NB4 (cell line): ENCODE results near the gene RAP2A.
A peak's percentile ranks its signal among the peaks of the same experiment; 100 is the strongest.

Experiments used
- DNase-seq: peaks from one replicate; pipeline ENCODE4 v3.0.0; 2010; ENCODE audit warnings: low read depth
- H3K4me3 ChIP-seq: one replicate; pipeline ENCODE4 v1.5.1; 2011; ENCODE audit warnings: mild to moderate bottlenecking, low read depth, low read length, moderate library complexity
- CTCF ChIP-seq: IDR thresholded peaks from one replicate; pipeline ENCODE4 v1.5.1; 2012; ENCODE audit warnings: low read depth, low read length
- MYC ChIP-seq: IDR thresholded peaks from 2 replicates; pipeline ENCODE4 v1.6.1; 2011; ENCODE audit warnings: low read depth, low read length
- POLR2A ChIP-seq: IDR thresholded peaks from 2 replicates; pipeline ENCODE4 v1.6.1; 2011; ENCODE audit warnings: mild to moderate bottlenecking; ENCODE audit not compliant: insufficient read length; ENCODE audit errors: extremely low read depth
- TF ChIP-seq, protein P1 (sequence below): IDR thresholded peaks from 2 replicates; pipeline ENCODE4 v1.6.1; 2011; ENCODE audit warnings: low read depth, low read length

RAP2A gene

DNA sequence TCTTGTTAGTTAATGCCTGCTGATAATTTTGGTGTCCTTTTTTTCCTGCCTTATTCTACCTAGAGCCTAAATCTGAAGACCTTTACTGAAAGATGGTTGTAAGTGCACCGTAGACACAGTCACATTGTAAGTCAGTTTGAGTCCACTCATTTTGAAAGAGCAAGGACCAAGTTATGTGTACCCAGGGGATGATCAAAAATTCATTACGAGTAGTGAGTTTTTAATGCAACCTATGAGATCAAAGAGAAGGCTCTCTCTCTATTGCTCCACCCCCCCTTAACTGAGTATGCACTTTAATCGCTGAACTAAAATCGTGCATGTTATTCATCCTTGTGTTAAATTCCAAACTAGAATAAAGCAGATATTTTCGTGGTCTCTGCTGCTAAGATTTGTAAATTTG, 1.8 kb downstream of the RAP2A start:
- TF ChIP-seq MYC, result no peak
- no peak for TF ChIP-seq CTCF
- TF ChIP-seq POLR2A, result no peak
- TF ChIP-seq, protein P1, sequence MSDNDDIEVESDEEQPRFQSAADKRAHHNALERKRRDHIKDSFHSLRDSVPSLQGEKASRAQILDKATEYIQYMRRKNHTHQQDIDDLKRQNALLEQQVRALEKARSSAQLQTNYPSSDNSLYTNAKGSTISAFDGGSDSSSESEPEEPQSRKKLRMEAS, result no peak
- peak overlapping the region; percentile 70 for H3K4me3 ChIP-seq
- peak; percentile 39 for DNase-seq

GRCh38 chr13:97436845-97437244, 2.9 kb downstream of the RAP2A start:
- H3K4me3 ChIP-seq, result peak overlapping the region; percentile 70

GRCh38 chr13:97437729-97438128, 3.8 kb downstream of the RAP2A start:
- TF ChIP-seq CTCF, result no peak
- TF ChIP-seq MYC, result no peak
- H3K4me3 ChIP-seq, result no peak overlapping the region
- no peak for DNase-seq

More at GRCh38 chr13:97436845-97437244, 2.9 kb downstream of the RAP2A start:
- DNase-seq, result no peak
- no peak for TF ChIP-seq CTCF
- TF ChIP-seq, protein P1, result no peak
- no peak for TF ChIP-seq MYC

DNA sequence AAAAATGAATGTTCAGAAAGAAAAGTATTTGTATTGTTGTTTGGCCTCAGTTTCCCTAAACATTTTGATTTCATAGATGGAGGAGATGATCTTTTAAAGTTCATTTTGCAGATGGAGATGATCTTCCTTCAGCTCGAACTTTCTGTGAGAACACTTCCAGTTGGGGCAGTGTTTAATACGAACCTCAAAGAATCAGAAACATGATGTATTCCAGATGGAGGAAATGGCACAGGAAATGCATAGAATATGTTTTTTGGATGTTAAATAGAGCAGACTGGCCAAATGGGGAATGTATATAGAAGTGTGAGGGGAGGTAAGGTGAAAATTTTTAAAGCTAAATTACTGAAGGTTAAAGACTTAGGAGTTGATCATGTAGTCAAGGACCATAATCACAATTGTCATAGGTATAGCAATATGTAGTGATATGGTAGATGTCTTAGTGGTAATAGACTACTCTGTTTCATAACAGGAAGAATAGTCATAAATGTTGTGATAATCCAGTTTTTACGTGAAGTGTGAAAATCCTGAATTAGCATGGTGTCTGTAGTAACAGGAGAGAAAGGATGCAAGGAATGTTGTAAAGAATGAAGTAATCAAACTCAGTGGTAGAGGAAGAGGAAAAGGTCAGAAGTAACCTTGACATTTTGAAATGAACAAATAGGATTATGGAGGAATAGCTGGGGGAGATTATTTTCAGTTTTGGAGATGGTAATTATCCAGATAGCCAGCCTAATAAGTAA, 5.1 kb downstream of the RAP2A start:
- TF ChIP-seq MYC (no peak), POLR2A (no peak), CTCF (no peak)
- TF ChIP-seq, protein P1, result no peak
- no peak overlapping the region for H3K4me3 ChIP-seq
- no peak for DNase-seq

DNA sequence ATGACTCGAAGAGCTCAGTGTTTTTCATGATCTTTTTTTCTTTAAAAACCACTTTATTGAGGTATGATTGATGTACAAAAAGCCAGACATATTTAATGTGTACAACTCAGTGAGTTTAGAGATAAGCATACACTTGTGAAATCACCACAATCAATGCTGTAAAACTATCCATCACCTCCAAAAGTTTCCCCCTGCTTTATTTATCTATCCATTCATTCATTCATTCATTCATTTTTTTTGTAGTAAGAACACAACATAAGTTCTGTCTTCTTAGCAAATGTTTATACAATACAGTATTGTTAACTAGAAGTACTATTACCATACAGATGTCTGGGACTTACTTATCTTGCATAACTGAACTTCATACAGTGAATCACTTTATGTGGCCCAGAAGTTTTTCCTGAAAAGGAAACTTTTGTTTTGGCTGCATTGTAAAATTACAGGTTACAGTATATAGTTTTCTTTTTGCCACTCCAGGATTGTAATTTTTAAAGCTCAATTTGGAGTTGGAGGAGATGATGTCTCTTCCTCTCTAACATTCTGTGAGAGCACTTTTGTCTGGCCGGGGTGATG, 6.7 kb downstream of the RAP2A start:
- H3K4me3 ChIP-seq, result no peak overlapping the region
- TF ChIP-seq CTCF (no peak), MYC (no peak), POLR2A (no peak)
- TF ChIP-seq, protein P1, result no peak
- DNase-seq, result no peak
